GM21528 (cell line): ENCODE data around the gene RPS6KC1.
"Not testable (repeated sequence)": the region's sequence is repeated elsewhere in the genome, so short reads cannot be mapped to it uniquely, and the experiment has no call there.

Experiments used
- ATAC-seq: cut with Tn5 transposase; IDR thresholded peaks from one replicate; pipeline ENCODE4 v1.9.1; 2021; ENCODE audit warnings: mild to moderate bottlenecking, moderate library complexity; ENCODE audit not compliant: unreplicated experiment, low FRiP score

The RPS6KC1 gene

DNA sequence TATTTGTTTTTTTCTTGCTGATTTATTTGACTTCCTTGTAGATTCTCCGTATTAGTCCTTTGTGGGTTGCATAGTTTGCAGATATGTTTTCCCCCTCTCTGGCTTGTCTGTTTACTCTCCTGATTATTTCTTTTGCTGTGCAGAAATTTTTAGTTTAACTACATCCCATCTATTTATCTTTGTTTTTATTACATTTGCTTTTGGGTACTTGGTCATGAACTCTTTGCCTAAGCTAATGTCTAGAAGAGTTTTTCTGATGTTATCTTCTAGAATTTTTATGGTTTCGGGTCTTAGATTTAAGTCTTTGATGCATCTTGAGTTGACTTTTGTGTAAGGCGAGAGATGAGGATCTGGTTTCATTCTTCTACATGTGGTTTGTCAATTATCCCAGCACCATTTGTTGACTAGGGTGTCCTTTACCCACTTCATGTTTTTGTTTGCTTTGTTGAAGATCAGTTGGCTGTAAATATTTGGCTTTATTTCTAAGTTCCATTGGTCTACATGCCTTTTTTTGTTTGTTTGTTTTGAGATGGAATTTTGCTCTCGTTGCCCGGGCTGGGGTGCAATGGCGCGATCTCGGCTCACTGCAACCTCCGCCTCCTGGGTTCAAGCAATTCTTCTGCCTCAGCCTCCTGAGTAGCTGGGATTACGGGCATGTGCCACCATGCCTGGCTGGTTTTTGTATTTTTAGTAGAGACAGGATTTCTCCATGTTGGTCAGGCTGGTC, 145.4 kb downstream of the RPS6KC1 start:
- ATAC-seq, result not testable (repeated sequence)

DNA sequence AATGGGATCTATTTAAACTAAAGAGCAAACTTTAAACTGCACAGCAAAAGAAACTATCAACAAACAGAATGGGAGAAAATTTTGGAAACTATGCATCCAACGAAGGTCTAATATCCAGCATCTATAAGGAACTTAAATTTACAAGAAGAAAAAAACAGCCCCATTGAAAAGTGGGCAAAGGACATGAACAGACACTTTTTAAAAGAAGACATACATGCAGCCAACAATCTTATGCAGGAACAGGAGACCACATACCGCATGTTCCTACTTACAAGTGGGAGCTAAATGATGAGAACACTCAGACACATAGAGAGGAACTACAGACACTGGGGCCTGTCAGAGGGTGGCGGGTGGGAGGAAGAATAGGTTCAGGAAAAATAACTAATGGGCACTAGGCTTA, 149.6 kb downstream of the RPS6KC1 start:
- ATAC-seq, result no peak

GRCh38 chr1:213201380-213202155, 150.5 kb downstream of the RPS6KC1 start:
- no peak for ATAC-seq

- no peak for ATAC-seq
These were observed 160.2 kb downstream of the RPS6KC1 start for GRCh38 chr1:213211201-213211600.

DNA sequence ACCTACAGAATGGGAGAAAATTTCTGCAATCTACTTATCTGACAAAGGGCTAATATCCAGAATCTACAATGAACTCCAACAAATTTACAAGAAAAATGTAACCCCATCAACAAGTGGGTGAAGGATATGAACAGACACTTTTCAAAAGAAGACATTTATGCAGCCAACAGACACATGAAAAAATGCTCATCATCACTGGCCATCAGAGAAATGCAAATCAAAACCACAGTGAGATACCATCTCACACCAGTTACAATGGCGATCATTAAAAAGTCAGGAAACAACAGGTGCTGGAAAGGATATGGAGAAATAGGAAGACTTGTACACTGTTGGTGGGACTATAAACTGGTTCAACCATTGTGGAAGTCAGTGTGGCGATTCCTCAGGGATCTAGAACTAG, 168.0 kb downstream of the RPS6KC1 start:
- not testable (repeated sequence) for ATAC-seq

GRCh38 chr1:213221209-213221608, 170.2 kb downstream of the RPS6KC1 start:
- ATAC-seq, result no peak

DNA sequence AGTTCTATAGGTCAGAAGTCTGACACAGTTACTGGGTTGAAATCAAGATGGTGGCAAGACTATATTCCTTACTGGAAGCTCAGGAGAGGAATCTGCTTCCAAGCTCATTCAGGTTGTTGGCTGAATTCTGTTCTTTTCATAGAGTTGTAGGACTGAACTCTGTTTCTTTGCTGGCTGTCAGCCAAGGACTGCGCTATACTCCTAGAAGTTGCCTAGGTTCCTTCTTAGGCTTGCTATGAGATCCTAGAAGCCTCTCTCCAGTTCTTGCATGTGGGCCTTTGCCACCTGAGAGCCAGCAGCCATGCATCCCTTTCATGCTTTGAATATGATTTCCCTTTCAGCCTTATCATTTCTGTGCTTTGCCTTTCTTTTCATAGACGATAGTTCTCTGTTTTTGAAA, 176.4 kb downstream of the RPS6KC1 start:
- no peak for ATAC-seq

GRCh38 chr1:213231795-213232231, 180.8 kb downstream of the RPS6KC1 start:
- ATAC-seq, result no peak

DNA sequence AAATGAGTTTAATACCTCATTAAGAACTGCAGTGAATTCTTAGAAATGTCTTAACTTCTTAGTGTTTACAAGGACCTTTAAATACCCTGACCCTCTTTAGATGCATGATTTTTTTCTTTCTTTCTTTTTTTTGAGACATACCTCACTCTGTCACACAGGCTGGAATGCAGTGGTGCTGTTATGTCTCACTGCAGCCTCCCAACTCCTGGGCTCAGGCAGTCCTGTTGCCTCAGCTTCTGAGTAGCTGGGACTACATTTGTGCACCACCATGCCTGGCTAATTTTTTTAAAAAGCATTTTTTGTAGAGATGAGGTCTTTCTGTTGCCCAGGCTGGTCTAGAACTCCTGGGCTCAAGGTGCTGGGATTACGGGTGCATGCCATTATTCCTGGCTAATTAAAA, 191.8 kb downstream of the RPS6KC1 start:
- no peak for ATAC-seq

DNA sequence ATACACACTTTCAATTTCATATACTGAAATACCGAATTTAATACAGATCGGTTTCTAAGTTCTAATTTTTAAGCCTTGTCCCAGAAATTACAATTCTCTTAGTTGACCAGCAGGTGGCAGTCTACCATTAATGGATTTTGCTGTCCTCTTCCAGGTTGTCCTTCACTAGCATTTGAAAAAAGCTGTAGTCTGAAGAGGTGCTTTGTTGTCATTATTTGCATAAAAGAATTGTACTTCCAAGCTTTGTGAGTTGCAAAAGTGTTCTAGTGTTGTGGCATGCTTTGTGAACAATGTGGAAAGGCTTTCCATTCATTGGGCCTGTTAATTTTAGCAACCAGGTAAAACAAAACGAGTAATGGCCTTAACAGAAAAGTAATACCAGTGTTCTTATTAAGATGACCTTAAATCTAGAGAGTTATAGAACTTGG, 193.6 kb downstream of the RPS6KC1 start:
- no peak for ATAC-seq

DNA sequence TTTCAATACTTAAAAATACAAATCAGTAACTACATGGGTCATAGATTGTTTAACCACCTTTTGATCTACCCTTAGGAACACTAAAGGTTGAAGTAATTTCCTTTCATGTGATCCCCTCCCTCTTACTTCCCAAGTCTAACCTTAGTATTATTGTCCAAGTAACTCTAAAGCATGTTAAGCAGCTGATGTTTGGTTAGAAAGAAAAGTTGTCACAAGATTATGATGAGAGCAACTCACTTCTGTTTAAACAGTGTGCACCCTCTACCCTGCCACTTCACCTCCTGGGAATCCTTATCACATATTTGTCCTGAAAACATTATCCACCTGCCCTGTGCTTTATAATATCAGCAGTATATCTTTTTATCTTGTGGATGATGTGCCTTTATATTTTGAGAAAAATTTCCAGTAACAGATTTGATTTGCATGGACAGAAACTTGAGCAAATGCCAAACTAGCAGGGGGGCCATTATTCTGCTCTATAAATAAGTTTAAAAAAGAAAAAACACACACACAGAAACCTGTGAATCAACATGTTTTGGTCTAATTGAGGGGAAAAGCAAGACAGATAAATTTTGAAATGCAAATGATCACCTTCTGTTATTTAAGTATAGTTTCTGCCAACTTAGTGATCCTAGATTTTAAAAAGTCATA, 194.3 kb downstream of the RPS6KC1 start:
- no peak for ATAC-seq

DNA sequence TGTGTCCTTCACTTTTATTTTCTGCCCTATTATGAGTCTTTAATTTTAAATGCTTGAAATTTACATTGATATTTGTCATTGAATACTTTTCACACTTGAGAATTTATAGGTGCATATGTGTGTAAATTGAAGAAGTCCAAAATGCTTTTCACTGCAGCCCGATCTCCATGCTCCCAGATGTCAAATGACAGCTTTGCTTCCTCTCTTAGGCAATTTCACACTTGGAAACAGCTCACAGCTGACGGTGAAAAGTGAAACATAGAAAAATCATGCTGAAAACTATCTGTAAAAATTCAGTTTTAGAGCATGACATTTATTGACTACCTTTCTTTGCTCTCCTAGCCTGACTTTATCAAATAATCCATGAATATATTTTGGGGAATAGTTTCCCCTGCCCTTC, 196.0 kb downstream of the RPS6KC1 start:
- ATAC-seq, result no peak

DNA sequence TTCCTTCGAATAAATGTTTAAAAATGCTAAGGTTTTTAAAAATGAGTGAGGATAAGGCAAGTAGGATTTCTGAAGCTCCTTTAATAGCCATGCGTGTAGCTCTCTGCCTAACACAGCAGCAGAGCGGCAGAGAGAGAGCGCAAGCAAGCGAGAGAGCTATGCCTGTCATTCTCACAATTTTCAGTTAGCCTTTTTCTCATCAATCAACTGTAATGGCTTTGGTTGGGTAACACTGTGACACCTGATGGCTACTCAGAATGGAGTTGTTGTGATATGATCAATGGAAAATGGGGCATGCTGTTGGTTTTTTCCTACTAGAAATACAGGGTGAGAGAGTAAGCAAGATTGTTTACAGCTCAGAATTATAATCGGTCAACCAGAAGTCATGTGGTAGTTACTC, 198.4 kb downstream of the RPS6KC1 start:
- no peak for ATAC-seq

GRCh38 chr1:213250041-213250440, 199.0 kb downstream of the RPS6KC1 start:
- no peak for ATAC-seq

DNA sequence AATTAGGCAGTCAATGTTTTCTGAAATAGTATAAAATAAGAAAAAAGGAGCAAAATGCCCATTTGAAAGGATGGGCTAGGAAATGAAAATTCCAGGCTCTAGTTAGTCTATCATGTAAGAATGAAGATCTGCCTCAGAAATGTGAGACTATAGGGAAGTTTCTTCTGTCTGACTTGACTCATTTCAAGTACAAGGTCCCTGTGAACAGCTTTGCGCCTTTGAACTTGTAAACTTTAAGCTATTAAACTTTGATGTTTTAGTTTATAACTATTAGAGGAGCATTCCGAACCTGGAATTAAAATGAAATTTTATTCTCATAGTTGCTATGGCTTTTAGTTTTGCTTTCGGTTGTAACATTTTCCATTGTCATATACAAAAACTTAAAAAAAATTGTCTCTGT, 199.4 kb downstream of the RPS6KC1 start:
- no peak for ATAC-seq

DNA sequence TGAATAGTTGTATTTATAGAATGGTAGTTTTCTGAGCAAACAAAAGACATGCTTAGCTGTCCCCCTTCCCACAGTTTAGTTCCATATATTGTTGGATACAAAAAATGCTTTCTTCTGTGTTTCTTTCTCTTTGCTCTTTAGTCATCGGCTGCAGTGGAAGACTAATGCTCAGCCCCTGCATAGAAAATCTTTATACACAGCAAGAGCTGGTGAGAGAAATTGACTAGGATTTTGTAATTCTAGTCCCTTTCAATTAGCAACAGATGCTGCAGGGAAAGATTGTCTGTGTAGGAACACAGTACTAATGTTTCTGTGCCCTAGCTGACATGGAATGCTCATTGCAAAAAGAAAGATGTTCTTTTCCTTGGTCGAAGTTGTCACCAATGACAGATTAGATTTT, 200.9 kb downstream of the RPS6KC1 start:
- no peak for ATAC-seq

DNA sequence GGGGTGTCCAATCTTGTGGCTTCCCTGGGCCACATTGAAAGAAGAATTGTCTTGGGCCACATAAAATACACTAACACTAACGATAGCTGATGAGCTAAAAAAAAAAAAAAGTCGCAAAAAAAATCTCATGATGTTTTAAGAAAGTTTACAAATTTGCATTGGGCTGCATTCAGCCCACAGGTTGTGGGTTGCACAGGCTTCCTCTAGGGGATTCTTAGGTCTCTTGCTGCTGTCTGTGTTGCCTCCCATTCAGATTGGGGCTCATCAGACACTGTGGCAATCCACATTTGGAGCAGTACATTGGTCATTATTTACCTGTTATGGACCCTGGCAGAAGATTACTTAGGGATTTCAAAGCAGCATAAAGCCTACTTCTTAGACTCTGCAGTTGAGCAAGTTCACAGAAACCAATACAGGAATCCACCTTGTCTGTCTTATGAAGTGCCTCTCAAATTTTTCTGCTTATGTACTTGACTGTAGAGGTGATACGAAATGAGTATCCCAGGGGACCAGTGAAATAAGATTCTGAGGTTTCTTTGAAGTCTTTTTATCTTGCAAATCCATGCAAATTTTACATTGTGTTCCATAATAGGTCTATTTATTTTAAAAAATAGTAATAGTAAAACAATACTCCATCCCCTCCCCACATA, 205.5 kb downstream of the RPS6KC1 start:
- ATAC-seq, result peak; percentile 96

- no peak for ATAC-seq
These were observed 209.5 kb downstream of the RPS6KC1 start for GRCh38 chr1:213260311-213261075.

- no peak for ATAC-seq
These were observed 213.5 kb downstream of the RPS6KC1 start for GRCh38 chr1:213264531-213264930.
